Central memory CD8-positive, alpha-beta T cell (primary cell): ENCODE results near the gene GNAS-AS1.

Experiments
- ATAC-seq: fragments of 150-1000 bp; cut with Tn5 transposase; replicated peaks from 2 replicates; pipeline ENCODE4 v1.10.0; 2022; ENCODE audit warnings: mild to moderate bottlenecking, moderate FRiP score, moderate number of reproducible peaks; ENCODE audit not compliant: poor library complexity, severe bottlenecking; ENCODE audit errors: extremely low read depth
- DNase-seq, 2 donors: peaks; one replicate each; pipeline ENCODE4 v3.0.0; 2021; ENCODE audit warnings: low spot score in 2 of 2
- H3K27ac Mint-ChIP-seq: one replicate; pipeline ENCODE4 v1.8.0; 2022; ENCODE audit warnings: low read depth, mild to moderate bottlenecking, moderate library complexity, mixed read lengths
- H3K27me3 Mint-ChIP-seq: one replicate; pipeline ENCODE4 v1.8.0; 2022; ENCODE audit warnings: mixed read lengths
- H3K36me3 Mint-ChIP-seq: one replicate; pipeline ENCODE4 v1.8.0; 2022; ENCODE audit warnings: mild to moderate bottlenecking, moderate library complexity, mixed read lengths; ENCODE audit not compliant: insufficient read depth
- H3K4me1 Mint-ChIP-seq: one replicate; pipeline ENCODE4 v1.8.0; 2022; ENCODE audit warnings: mixed read lengths
- H3K4me3 Mint-ChIP-seq: one replicate; pipeline ENCODE4 v1.8.0; 2022; ENCODE audit warnings: mild to moderate bottlenecking, moderate library complexity, mixed read lengths
- H3K9me3 Mint-ChIP-seq: one replicate; pipeline ENCODE4 v1.8.0; 2022; ENCODE audit warnings: mixed read lengths

The GNAS-AS1 gene

DNA sequence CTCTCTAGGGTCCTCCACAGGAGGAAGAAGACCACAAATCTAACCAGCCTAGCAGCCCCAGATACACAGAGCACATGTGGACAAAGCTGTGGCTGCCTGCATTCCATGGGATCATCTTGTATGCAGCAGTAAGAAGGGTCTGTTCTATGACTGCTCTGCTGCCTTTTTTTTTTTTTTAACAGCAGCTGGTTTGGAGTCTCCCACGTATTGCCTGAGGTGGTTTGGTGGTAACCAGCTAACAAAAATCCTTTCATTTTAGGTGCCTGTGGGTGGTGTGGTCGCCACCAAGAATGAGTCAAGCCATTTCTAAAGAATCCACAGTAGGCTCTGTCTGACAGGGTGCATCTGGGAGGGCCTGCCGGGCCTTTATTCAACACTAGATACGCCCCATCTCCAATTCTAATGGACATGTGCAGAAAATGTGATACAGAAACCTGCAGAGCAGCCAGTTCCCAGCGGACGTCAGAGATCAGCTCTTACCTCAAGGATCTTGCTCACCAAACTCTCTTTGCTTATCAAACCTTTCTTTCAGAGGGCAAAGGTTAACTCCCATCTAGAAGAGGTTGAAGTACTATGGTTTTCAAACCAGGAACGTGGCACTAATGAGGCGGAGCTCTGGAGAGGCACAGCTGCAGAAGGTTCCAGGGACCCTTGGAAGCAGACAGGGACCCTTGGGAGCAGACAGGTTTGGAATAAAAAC is 32.0 kb downstream of the GNAS-AS1 start:
- Mint-ChIP-seq H3K9me3 (no peaks in the 10 kb centered on the region), H3K27me3 (peaks cover 31% of the 10 kb centered on the region), H3K4me1 (no peaks in the 10 kb centered on the region), H3K27ac (no peak overlapping the region), H3K36me3 (no peaks in the 10 kb centered on the region), H3K4me3 (no peak overlapping the region)
- no peak for DNase-seq
- ATAC-seq: no peak

DNA sequence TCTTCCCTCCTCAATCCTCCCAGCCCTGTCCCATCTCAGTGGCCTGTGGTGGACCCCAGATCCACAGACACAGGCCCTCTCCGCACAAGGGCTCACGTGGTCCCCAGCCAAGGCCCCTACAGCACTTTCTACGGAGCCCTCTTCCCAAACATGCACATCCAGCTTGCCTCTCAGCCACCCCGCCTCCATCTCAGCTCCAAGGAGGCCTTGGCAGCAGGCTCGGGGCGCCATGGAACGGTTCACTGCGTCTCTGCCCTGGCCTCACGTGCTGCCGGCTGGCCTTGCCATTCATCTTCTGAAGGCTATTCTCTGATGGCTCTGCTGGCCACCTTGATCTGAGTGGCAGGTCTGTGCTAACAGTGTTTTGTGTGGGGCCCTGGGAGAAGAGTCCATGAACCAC is 33.0 kb downstream of the GNAS-AS1 start:
- DNase-seq (no peak), ATAC-seq (no peak)
- Mint-ChIP-seq H3K27ac (no peak overlapping the region), H3K27me3 (peaks cover 41% of the 10 kb centered on the region), H3K4me3 (no peak overlapping the region), H3K36me3 (no peaks in the 10 kb centered on the region), H3K4me1 (no peaks in the 10 kb centered on the region), H3K9me3 (no peaks in the 10 kb centered on the region)

DNA sequence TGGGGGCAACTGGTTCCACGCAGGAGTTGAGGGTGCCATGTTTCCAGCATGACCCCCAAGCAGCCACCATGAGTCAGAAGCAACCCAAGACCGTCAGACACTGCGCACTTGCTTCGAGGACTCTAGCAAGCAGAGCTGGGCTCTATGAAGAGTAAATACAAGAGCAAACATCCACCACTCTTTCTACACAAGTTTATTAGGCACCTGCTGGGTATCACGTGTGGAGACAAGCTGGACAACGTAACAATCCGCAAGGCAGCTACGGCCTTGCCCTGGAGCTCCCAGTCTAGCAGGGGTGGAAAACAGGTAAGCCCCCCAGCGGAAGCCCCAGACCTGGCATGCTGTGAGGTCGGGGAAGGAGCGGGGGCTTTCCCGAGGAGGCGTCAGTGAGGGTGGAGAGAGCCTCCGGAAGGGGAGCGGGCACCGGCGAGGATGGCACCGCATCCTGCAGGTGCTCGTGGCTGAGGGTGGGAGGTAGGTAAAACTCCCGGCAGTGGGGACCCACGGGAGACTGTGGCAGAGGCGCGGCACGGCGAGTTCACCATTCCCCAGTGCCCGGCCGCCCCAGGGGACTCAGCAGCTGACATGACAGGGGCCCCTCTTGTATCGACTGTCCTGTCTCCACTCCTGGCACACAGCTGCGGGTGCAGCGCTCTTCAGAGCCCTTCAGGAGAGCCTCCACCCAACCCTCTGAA is 33.6 kb downstream of the GNAS-AS1 start:
- no peak for DNase-seq
- Mint-ChIP-seq H3K27ac (no peak overlapping the region), H3K4me1 (no peaks in the 10 kb centered on the region), H3K4me3 (no peak overlapping the region), H3K27me3 (peaks cover 46% of the 10 kb centered on the region), H3K9me3 (no peaks in the 10 kb centered on the region), H3K36me3 (no peaks in the 10 kb centered on the region)
- no peak for ATAC-seq

DNA sequence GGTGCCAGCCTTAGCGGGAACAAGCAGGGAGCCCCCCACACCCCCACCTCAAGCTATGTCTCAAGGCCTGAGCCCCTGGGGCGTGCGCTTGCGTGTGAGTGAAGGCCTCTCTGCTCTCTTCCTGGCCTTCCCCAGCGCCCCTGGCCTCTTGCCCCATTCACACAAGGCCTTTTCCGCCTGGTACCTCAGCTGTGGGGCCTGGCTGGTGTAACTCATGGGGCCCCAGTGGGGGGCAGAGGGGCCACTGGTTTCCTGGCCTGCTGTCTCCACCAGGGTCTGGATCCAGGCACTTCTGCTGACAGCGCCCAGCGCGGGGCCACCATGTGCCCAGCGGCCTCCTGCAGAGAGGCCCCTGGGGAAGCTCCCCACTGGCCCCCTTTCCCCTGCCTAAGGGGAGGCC is 34.7 kb downstream of the GNAS-AS1 start:
- Mint-ChIP-seq H3K4me1 (no peaks in the 10 kb centered on the region), H3K4me3 (no peak overlapping the region), H3K27ac (no peak overlapping the region), H3K9me3 (no peaks in the 10 kb centered on the region), H3K27me3 (peaks cover 56% of the 10 kb centered on the region), H3K36me3 (no peaks in the 10 kb centered on the region)
- ATAC-seq (no peak), DNase-seq (no peak)

DNA sequence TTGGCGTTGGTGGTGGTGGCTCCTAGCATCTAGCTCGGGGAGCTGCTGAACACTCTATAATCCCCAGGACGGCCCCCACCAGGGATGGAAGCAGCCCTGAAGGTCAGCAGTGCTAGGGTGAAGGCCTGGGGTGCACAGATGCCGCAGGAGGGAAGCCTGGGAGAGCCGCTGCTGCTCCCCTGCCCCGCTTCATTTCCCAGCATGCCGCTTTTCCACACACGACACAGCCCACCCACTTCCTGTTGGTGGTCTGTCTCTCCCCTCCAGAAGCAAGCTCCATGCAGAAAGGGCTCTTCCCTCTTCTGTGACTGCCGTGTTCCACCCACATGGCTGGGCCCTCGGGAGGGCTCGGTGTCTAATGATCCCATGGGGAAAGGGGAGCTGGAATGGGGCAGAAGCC is 35.3 kb downstream of the GNAS-AS1 start:
- DNase-seq: no peak
- Mint-ChIP-seq H3K4me1 (no peaks in the 10 kb centered on the region), H3K9me3 (no peaks in the 10 kb centered on the region), H3K4me3 (no peak overlapping the region), H3K36me3 (no peaks in the 10 kb centered on the region), H3K27me3 (peaks cover 63% of the 10 kb centered on the region), H3K27ac (no peak overlapping the region)
- no peak for ATAC-seq

DNA sequence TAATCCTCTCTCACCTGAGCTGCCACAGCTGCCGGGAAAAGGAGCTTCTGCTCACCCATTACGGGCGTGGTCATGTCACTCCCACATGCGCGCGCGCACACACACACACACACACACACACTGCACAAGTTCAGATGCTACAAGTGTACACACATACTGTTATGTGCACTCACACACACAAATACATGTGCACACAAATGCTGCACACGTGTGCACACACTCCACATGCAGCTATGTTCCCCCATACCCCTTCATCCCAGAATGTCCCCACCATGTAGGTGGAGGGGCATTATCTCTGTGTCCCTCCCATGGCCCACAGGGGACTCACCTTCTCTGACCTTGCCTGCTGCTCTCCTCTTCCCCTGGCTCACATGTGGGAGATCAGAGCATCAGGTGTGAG is 37.3 kb downstream of the GNAS-AS1 start:
- ATAC-seq: no peak
- Mint-ChIP-seq H3K27me3 (peaks cover 79% of the 10 kb centered on the region), H3K9me3 (no peaks in the 10 kb centered on the region)

DNA sequence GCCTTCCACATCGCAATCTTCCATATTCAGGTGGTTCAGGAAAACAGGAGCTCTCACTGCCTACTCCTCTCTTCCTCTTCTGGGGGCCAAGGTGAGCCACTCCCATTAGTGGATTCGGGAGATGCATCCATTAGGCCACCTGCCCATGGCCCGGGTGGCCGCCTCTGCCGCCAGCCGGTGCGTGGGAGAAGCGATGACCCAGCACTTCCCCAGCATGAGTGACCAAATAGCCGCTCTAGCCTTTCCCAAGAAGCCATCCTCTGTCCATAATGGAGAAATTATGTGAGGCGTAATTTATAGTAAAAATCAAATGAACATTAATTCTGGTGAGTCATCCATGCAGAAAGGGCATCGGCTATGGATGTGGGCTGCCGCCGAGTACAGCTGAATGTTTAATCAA is 39.4 kb downstream of the GNAS-AS1 start:
- peaks cover 85% of the 10 kb centered on the region for H3K27me3 Mint-ChIP-seq
- ATAC-seq: no peak

More for the DNA sequence above, 37.3 kb downstream of the GNAS-AS1 start:
- Mint-ChIP-seq H3K27ac (no peak overlapping the region), H3K4me1 (no peaks in the 10 kb centered on the region), H3K4me3 (no peak overlapping the region), H3K36me3 (no peaks in the 10 kb centered on the region)
- DNase-seq: no peak

DNA sequence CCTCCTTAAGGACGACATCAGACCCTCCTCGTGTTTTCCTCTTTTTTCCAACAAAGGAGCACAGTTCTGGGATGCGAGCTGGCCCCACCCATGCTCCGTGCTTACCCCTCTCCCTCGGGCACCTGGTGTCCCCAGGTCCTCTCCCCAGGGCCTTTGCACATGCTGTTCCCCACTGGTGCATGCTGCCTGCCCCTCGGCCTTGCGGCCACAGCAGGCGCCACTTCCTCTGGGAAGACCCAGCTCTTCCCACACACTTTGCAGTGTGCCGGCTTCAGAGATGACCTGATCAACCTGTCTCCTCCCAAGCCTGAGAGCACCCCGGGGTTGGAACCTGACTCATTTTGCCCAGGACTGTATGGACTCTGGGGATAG is 39.8 kb downstream of the GNAS-AS1 start:
- Mint-ChIP-seq H3K4me1 (no peaks in the 10 kb centered on the region), H3K36me3 (no peaks in the 10 kb centered on the region), H3K27ac (no peak overlapping the region), H3K4me3 (no peak overlapping the region), H3K9me3 (no peaks in the 10 kb centered on the region), H3K27me3 (peaks cover 87% of the 10 kb centered on the region)
- DNase-seq: no peak
- no peak for ATAC-seq

More for the DNA sequence above, 39.4 kb downstream of the GNAS-AS1 start:
- H3K4me3 Mint-ChIP-seq: no peak overlapping the region
- no peaks in the 10 kb centered on the region for H3K36me3 Mint-ChIP-seq
- H3K27ac Mint-ChIP-seq: no peak overlapping the region
- DNase-seq: no peak
- H3K4me1 Mint-ChIP-seq: no peaks in the 10 kb centered on the region
- H3K9me3 Mint-ChIP-seq: no peaks in the 10 kb centered on the region

DNA sequence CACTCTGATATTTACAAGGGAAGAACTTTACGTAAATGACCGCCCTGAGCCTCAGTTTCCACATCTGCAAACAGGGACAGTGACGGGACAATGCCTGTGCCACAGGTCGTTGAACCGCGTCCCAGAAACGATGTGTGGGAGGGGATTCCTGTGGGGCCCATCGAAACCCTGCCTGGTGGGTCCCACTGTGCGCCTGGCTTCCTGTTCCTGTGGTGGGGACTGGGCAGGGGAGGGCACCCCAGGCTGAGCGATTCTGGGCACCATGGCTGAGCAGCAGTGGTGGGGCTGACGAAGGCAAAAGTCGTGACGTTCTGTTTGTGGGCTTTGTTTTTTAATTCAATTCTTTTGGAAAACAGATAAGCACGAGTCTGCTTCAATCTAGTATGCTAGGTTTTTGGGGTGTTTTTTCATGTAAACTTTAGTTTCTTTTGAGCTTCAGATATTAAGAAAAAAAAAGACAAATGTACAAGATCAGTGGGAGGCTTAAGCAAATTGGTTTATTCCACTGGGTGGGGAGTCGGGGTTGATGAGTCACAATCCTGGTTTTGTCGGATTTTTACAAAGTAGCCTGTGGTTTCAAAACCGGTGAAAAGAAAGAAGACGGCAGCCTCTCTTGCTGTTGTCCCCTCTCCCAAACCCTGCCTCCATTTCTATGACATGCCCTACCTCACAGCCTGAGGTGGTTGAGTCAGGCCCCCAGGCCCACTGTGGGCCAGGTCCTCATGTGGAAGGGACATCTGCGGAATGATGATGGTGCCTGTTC is 40.4 kb downstream of the GNAS-AS1 start:
- no peak for DNase-seq
- Mint-ChIP-seq H3K36me3 (no peaks in the 10 kb centered on the region), H3K27ac (no peak overlapping the region), H3K4me1 (no peaks in the 10 kb centered on the region), H3K9me3 (no peaks in the 10 kb centered on the region), H3K4me3 (no peak overlapping the region), H3K27me3 (peaks cover 88% of the 10 kb centered on the region)
- ATAC-seq: peak; percentile 40

DNA sequence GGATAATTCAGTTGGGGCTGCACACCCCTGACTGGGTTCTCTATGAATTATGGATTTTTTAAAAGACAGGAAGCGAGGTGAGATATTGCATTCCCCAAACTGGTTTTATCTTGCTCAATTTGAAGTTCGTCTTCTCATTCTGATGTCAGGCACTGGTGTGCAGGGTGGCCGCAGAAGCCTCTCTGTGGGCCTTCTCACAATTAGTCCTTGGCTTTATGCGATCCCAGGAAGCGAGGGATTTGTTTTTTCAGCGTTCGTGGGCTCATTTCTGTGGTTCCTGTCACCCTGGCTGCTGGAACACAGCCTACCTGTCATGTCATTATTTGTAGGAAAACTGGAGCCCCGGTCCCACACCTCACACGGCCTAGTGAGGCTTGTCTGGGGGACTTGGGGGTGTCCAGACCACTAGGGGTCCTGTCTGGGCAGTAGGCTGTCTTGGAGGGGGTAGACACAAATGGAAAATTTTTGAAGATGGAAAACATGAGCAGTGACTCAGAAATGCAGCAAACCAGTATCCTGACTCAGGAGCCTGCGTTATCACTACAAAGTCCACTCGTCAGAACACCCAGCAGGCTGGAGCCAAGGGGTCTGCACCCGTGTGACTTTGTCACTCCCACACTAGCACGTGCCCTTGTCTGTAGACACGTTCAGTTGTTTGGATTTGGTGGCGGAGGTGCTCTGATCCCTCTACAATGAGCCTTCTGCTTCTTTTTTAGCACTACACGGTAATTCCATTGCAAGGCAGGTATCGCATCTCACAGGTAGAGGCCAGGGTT is 42.2 kb downstream of the GNAS-AS1 start:
- H3K9me3 Mint-ChIP-seq: no peaks in the 10 kb centered on the region
- H3K36me3 Mint-ChIP-seq: no peaks in the 10 kb centered on the region
- H3K4me1 Mint-ChIP-seq: no peaks in the 10 kb centered on the region
- ATAC-seq (no peak), DNase-seq (no peak)
- H3K27me3 Mint-ChIP-seq: peaks cover 89% of the 10 kb centered on the region
- no peak overlapping the region for H3K27ac Mint-ChIP-seq
- H3K4me3 Mint-ChIP-seq: no peak overlapping the region

DNA sequence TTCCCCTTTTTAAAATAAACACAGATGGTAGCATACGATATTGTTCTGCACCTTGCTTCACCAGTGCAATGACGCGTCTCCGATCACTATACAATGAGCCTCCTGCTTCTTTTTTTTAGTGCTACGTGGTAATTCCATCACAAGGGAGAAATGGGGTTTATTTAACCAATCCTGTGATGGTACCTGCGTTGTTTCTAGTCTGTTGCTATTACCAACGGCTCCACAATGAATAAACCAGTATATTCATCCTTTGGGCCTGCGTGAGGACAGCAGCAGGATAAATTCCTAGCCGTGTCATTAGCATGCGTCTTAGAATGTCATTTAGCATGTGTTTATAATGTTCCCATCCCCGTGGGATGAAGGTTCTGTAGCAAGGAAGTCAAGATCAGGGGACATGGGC is 42.9 kb downstream of the GNAS-AS1 start:
- DNase-seq (no peak), ATAC-seq (no peak)
- H3K27ac Mint-ChIP-seq: no peak overlapping the region
- H3K27me3 Mint-ChIP-seq: peaks cover 87% of the 10 kb centered on the region
- H3K36me3 Mint-ChIP-seq: no peaks in the 10 kb centered on the region
- H3K4me1 Mint-ChIP-seq: no peaks in the 10 kb centered on the region
- H3K9me3 Mint-ChIP-seq: no peaks in the 10 kb centered on the region
- H3K4me3 Mint-ChIP-seq: no peak overlapping the region

DNA sequence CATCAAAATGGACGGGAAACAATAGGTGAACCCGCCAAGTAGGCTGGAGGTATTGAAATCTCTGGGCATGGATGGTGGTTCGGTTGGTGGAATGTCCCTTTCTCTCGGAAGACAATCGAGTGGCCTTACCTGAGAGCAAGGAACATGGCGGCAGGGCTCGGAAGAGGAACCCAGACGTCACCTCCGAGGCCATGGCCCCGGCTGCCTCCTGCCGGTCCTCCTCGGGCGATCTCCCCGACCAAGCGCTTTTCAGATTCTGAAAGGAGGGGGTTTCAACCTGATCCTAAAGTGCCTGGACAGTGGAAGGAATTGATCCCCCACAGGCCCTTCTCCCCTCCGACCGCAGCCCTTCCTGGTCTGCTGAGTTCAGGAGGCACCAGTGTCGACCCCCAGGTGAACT is 47.2 kb downstream of the GNAS-AS1 start:
- no peak overlapping the region for H3K27ac Mint-ChIP-seq
- no peak overlapping the region for H3K4me3 Mint-ChIP-seq
- no peaks in the 10 kb centered on the region for H3K4me1 Mint-ChIP-seq
- peaks cover 86% of the 10 kb centered on the region for H3K27me3 Mint-ChIP-seq
- DNase-seq: no peak
- ATAC-seq: no peak
- H3K9me3 Mint-ChIP-seq: no peaks in the 10 kb centered on the region
- no peaks in the 10 kb centered on the region for H3K36me3 Mint-ChIP-seq
